GM12891 (cell line): ENCODE data around the gene ANKRD16.

ENCODE experiments used
- DNase-seq: peaks from one replicate; pipeline ENCODE4 v3.0.0; 2011; ENCODE audit warnings: low spot score; ENCODE audit not compliant: insufficient read length
- FAIRE-seq: peaks from 2 replicates; lab custom pipeline; 2011; peaks lifted over from hg19 to GRCh38; lab: Jason Lieb, UNC
- PAX5 ChIP-seq: IDR thresholded peaks from 2 replicates; pipeline ENCODE4 v1.6.1; 2011; ENCODE audit warnings: low read length, moderate library complexity, mild to moderate bottlenecking; ENCODE audit not compliant: insufficient read depth, severe bottlenecking
- POLR2A ChIP-seq: IDR thresholded peaks from 2 replicates; pipeline ENCODE4 v1.6.1; 2011; ENCODE audit warnings: low read depth, low read length, control low read depth
- POLR2AphosphoS5 ChIP-seq: IDR thresholded peaks from 2 replicates; pipeline ENCODE4 v1.6.1; 2011; ENCODE audit warnings: low read depth, low read length, control low read depth
- POU2F2 ChIP-seq: IDR thresholded peaks from 2 replicates; pipeline ENCODE4 v1.6.1; 2011; ENCODE audit warnings: low read depth, mild to moderate bottlenecking, control low read depth, low read length, moderate library complexity
- SPI1 ChIP-seq: IDR thresholded peaks from 2 replicates; pipeline ENCODE4 v1.6.1; 2011; ENCODE audit warnings: low read depth, low read length, control low read depth
- TAF1 ChIP-seq: IDR thresholded peaks from 2 replicates; pipeline ENCODE4 v1.6.1; 2011; ENCODE audit warnings: low read depth, low read length, control low read depth

The ANKRD16 gene

GRCh38 chr10:5895804-5896203 lies 6.1 kb upstream of the ANKRD16 start:
- FAIRE-seq (peak; percentile 81), DNase-seq (peak; percentile 25)
- TF ChIP-seq TAF1 (no peak), PAX5 (no peak), POLR2AphosphoS5 (no peak), POU2F2 (no peak), POLR2A (no peak)

- FAIRE-seq (no peak), DNase-seq (no peak)
- TF ChIP-seq POLR2A, result no peak
- TF ChIP-seq TAF1, result no peak
- no peak for TF ChIP-seq POU2F2
- TF ChIP-seq SPI1, result no peak
- TF ChIP-seq POLR2AphosphoS5, result no peak
Measured at GRCh38 chr10:5895365-5895764, 5.7 kb upstream of the ANKRD16 start.

DNA sequence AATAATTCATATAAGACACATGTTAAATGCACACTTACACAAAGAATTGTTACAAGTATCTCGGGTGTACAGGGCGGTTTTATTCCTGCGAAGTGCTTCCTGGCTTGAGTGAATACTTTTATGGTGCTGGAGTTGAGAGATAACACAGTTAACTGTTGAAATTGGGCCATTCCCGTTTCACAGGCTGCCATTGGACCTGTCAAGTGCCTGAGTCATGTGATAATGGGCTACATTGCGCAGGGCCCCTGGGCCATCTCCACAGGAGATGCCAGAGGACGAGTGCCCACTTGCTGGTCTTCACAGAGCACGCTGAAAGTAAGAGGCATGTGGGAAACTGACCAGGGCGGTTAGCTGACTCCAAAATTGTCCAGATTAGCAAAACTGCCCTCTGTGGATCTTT lies 5.2 kb upstream of the ANKRD16 start:
- no peak for DNase-seq
- TF ChIP-seq TAF1, result no peak
- TF ChIP-seq POLR2A, result no peak
- TF ChIP-seq POLR2AphosphoS5, result no peak
- TF ChIP-seq SPI1, result no peak
- TF ChIP-seq PAX5, result no peak
- TF ChIP-seq POU2F2, result no peak
- FAIRE-seq, result no peak

GRCh38 chr10:5894403-5894802 lies 4.7 kb upstream of the ANKRD16 start:
- TF ChIP-seq PAX5 (no peak), TAF1 (no peak), POU2F2 (no peak), POLR2A (no peak), SPI1 (no peak), POLR2AphosphoS5 (no peak)
- no peak for FAIRE-seq
- DNase-seq, result no peak

- no peak for TF ChIP-seq SPI1
- no peak for TF ChIP-seq PAX5
- no peak for TF ChIP-seq POLR2A
- no peak for TF ChIP-seq POU2F2
- no peak for TF ChIP-seq POLR2AphosphoS5
- TF ChIP-seq TAF1, result no peak
- no peak for FAIRE-seq
Measured at GRCh38 chr10:5893321-5893720, 3.6 kb upstream of the ANKRD16 start.

DNA sequence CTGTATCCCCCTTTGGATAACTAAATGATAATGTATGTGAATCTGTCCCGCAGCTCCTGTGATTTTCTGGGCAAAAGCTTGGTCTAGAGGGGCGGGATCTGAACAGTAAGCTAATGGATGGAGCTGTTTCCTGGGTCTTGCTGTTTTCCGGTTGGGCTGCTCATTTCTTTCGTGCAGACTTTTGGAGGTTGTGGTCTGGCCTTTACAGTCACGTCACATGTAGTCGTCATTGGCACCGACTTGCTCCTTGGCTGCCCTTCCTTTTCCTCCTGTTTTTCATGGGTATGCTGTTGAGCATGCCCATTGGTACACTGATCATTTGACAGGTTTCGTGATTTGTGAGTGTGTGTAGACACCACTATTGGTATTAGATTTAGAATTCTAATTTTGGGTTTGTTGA lies 2.3 kb upstream of the ANKRD16 start:
- FAIRE-seq (no peak), DNase-seq (no peak)
- TF ChIP-seq SPI1 (no peak), TAF1 (no peak), POLR2A (no peak), PAX5 (no peak), POLR2AphosphoS5 (no peak), POU2F2 (no peak)

More at GRCh38 chr10:5893321-5893720, 3.6 kb upstream of the ANKRD16 start:
- no peak for DNase-seq

DNA sequence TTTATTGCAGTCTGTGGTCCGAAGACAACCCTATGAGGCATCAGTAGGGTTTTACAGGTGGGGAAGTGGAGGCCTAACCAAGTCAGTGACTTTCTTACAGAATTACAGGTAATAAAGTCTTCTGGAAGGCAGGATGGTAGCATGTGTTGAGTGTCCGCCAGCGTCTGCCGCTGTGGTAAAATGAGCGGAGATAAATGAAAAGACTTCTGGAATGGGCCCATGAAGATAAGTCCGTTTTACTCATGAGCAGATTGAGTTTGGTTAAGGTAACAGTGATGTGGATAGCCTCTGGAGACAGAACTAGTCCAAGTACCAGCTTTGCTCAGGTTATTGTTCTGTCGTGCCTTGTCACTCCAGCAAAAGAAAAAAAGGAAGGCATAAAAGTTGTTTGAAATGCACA lies 1.3 kb upstream of the ANKRD16 start:
- DNase-seq (no peak), FAIRE-seq (no peak)
- no peak for TF ChIP-seq POU2F2

DNA sequence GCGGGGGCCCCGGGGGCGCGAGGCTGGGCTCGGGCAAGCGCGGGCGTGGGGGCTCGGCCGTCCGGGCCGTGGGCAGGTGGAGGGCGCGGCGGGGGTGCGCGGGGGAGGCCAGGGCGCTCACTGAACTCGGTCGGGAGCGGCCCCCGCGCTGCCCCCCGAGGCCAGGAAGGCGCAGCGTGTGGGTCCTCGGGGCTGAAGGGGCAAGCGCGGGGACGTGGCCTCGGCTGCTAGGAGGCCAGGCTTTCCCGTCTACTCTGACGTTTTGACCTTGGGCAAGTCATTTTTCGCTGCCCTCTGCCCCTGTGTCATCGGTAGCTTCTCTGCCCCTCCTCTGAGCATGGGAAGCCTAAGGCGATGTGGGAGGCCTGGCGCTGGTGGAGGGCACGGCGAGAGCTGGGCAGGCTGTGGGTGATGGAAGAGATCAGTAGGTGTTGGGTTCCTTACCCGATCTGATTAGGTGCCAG lies 791 bp upstream of the ANKRD16 start:
- DNase-seq, result no peak
- FAIRE-seq, result no peak

GRCh38 chr10:5888843-5889623 lies 660 bp downstream of the ANKRD16 start:
- TF ChIP-seq PAX5 (no peak), POLR2AphosphoS5 (no peak), POU2F2 (no peak), SPI1 (no peak), TAF1 (no peak), POLR2A (no peak; the same call in 1 of the 2 replicates)
- FAIRE-seq (peak; percentile 26), DNase-seq (peak; percentile 39)

More for the DNA sequence above, 791 bp upstream of the ANKRD16 start:
- TF ChIP-seq PAX5 (no peak), POLR2A (no peak)

DNA sequence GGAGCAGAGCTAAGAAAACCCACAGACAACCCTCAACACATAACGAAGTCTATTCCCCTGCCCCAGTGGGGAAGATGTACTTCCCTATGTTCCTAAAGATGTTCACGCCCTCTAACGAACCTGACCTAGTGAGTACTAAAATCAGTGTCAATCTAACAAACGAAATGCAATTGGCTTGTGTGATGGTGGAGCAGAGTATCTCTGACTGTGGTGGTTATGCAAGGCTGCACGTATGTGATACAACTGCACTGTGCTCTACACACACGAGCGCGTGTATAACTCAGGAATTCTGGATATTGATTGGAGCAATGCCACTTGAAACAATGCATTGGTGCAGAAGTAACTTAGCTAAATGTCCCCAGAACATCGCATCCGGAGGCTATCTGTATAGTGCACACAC lies 1.3 kb downstream of the ANKRD16 start:
- DNase-seq (no peak), FAIRE-seq (peak; percentile 50)
- TF ChIP-seq POU2F2 (no peak), PAX5 (no peak), SPI1 (no peak), TAF1 (no peak), POLR2AphosphoS5 (no peak), POLR2A (no peak; the same call in 1 of the 2 replicates)
